Spleen (tissue), 13 donors: ENCODE results near the gene SLC2A2. TPM values are rescaled to one million over a fixed set of nuclear protein-coding genes. Genes with fewer than 3 reads are reported as not detected.

Experiments used
- DNase-seq: peaks from one replicate; pipeline ENCODE4 v3.0.0-alpha.2; 2020
- H3K27ac ChIP-seq, 8 donors: fragments of 200-600 bp; sonication (generic) in 7 of 8; 1 replicate in 4 of 8; 2 replicates in 4 of 8; pipeline versions ENCODE4 v1.5.0 to v1.8.0; 2016 to 2021; ENCODE audit warnings: inconsistent platforms in 4 of 8, mild to moderate bottlenecking in 4 of 8, moderate library complexity in 1 of 8
- H3K27me3 ChIP-seq, 7 donors: fragments of 200-600 bp; sonication (generic) in 6 of 7; replicated peaks in 1 of 7; 1 replicate in 4 of 7; 2 replicates in 3 of 7; pipeline versions ENCODE4 v1.5.0 to v1.8.0; 2016 to 2021; ENCODE audit warnings: inconsistent platforms in 3 of 7, mild to moderate bottlenecking in 1 of 7
- H3K36me3 ChIP-seq, 6 donors: fragments of 200-600 bp; sonication (generic) in 5 of 6; 1 replicate in 4 of 6; 2 replicates in 2 of 6; pipeline versions ENCODE4 v1.5.0 to v1.8.0; 2016 to 2021; ENCODE audit warnings: inconsistent platforms in 2 of 6
- H3K4me1 ChIP-seq, 6 donors: fragments of 200-600 bp; sonication (generic) in 5 of 6; 1 replicate in 3 of 6; 2 replicates in 3 of 6; pipeline versions ENCODE4 v1.5.0 to v1.8.0; 2016 to 2021; ENCODE audit warnings: inconsistent platforms in 3 of 6
- H3K4me3 ChIP-seq, 8 donors: fragments of 200-600 bp; sonication (generic) in 7 of 8; 1 replicate in 4 of 8; 2 replicates in 4 of 8; pipeline versions ENCODE4 v1.5.0 to v1.8.0; 2016 to 2021; ENCODE audit warnings: inconsistent platforms in 4 of 8, mild to moderate bottlenecking in 4 of 8, moderate library complexity in 2 of 8
- H3K9me3 ChIP-seq, 8 donors: fragments of 200-600 bp; sonication (generic) in 7 of 8; 1 replicate in 4 of 8; 2 replicates in 4 of 8; pipeline versions ENCODE4 v1.5.0 to v1.8.0; 2016 to 2021; ENCODE audit warnings: inconsistent platforms in 4 of 8
- CTCF ChIP-seq, 11 experiments: fragments of 200-600 bp in 7 of 11; fragments of 450-650 bp in 4 of 11; sonication (generic) in 4 of 11; IDR thresholded peaks in 8 of 11; conservative IDR thresholded peaks in 3 of 11; 1 replicate in 7 of 11; 2 replicates in 4 of 11; pipeline versions ENCODE4 v1.4.0 to v1.8.0; 2016 to 2021; ENCODE audit warnings: antibody characterized with exemption in 11 of 11, inconsistent platforms in 4 of 11, mild to moderate bottlenecking in 1 of 11
- POLR2A ChIP-seq, 3 donors: fragments of 450-650 bp; IDR thresholded peaks; one replicate each; pipeline ENCODE4 v1.5.1; 2017; ENCODE audit warnings: antibody characterized with exemption in 3 of 3, mild to moderate bottlenecking in 1 of 3
- POLR2AphosphoS5 ChIP-seq, 3 donors: sonication (generic); formaldehyde crosslinking; IDR thresholded peaks; one replicate each; pipeline ENCODE4 v1.5.1; 2017; ENCODE audit warnings: antibody characterized with exemption in 3 of 3
- whole genome bisulfite sequencing, 5 donors: extraction: QIAGEN DNeasy Blood & Tissue Kit in 3 of 5; methylation state at CpG; one replicate each; pipeline versions ENCODE4 v1.1.5 to v1.1.7; 2013 to 2018; 5-methylcytosine and 5-hydroxymethylcytosine counted together
- intact Hi-C: fragments of 100-400 bp; cut with DNase I; formaldehyde crosslinking; loops from one replicate; pipeline ENCODE4 v1.15.0; 2023; ENCODE audit warnings: low total_unique reads
- long read RNA-seq, 2 donors: transcript quantifications; one replicate each; lab custom pipeline, GENCODE V29; 2026
- polyA plus RNA-seq, 3 donors: library from polyadenylated mRNA; stranded (reverse); fragments of 200-250 nt; gene quantifications; one replicate each; pipeline ENCODE4 v1.2.1, GENCODE V29; 2013
- total RNA-seq, 7 donors: library from RNA; depleted of rRNA in 3 of 7; stranded (reverse); fragments of >200 nt in 3 of 7; fragmentation: NEBNext Ultra II Directional in 4 of 7; extraction: Animal tissue kit (Norgen Biotek cat#: 25700) in 4 of 7; gene quantifications; one replicate each; pipeline versions ENCODE4 v1.1.0 to v1.2.1, GENCODE V29; 2016 to 2021
- donor health status: healthy with polysubstance abuse.
- donor health status: DM: no; HTN: no; CAD: no; lungs with moderate emphysema.
- donor health status: DM: no; HTN: no; CAD: no.
- donor health status: Bipolar disorder and iron deficiency.
- donor health status: healthy.
- donor health status: DM: no; HTN: no; CAD: no.
- donor health status: DM: yes; HTN: yes; CAD: no.

SLC2A2 gene
- not detected for total RNA-seq
- polyA plus RNA-seq, result not detected
- long read RNA-seq, donor 1, partial matches to known transcripts, result 0 of 1 reads
- long read RNA-seq, donor 1, other reads (novel, unspliced or antisense), result 0 of 1 reads
- long read RNA-seq, donor 2, result 0 reads

DNA sequence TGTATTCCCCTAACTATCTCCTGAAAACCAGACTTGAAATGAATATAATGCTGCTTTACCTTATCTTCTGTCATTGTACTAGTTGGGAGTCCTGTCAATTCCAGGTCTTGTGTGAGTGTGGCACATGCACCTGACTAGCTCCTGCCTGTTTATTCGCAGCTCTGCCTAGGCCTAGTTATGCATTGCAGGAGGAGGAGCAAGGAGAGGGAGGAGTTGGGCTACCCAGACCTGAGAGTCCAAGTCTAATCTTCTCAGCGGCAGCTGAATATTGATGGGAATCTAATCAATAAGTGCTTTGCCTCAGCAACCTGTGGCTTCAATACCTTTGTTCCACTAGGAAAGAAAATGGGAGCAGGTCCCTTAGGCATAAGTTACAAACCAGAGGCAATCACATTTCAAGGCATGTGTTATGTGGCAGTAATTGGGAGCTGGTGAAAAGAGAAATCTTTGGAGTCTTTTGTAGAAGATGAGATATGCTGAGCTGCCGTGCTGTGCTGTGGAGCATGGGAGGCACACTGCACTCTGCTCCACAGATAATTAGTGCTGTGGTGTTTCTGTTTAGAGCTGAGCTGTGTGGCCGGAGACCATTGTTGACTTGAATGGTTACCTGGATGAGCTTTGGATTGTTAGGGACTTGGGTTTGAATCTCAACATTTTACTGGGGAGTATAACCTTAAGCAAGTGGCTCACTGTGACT is at the start of gene SLC2A2:
Gene SLC2A2, minus strand, starts transcription at position 124 of the 697 bp plus-strand sequence. Its CDS starts 50 bp downstream, at position 74.
- WGBS, 5 donors, result 86 to 97% (median 93%) methylated on average over 4 of the region's 4 CpGs
- Histone ChIP-seq H3K27me3 (peaks cover 0 to 32% (median 0%) of the 10 kb centered on the region in 7 donors), H3K9me3 (no peaks in the 10 kb centered on the region)

DNA sequence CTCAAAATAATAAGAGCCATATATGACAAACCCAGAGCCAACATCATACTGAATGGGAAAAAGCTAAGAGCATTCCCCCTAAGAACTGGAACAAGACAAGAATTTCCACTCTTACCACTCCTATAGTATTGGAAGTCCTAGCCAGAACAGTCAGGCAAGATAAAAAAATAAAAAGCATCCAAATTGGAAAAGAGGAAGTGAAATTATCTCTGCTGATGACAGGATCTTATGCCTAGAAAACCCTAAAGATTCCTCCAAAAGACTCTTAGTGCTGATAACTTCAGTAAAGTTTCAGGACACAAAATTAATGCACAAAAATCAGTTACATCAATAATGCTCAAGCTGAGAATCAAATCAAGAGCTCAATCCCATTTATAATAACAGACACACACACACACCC is 45.9 kb upstream of the SLC2A2 start:
- intact Hi-C loops, result no loop called here

More for the DNA sequence above, at the start of gene SLC2A2:
- Histone ChIP-seq H3K4me1 (peaks cover 0 to 13% (median 5%) of the 10 kb centered on the region in 6 donors), H3K4me3 (no peak within 1 kb of the TSS), H3K27ac (no peak within 1 kb of the TSS), H3K36me3 (no peaks in the 10 kb centered on the region)
- no peak for DNase-seq
- intact Hi-C loops, result no loop called here
- no peak for TF ChIP-seq CTCF (IDR thresholded peaks at IDR 0.05 in 8 of 11, conservative IDR thresholded peaks at IDR 0.05 in 3 of 11)
- no peak for TF ChIP-seq POLR2A (IDR thresholded peaks at IDR 0.05)
- no peak for TF ChIP-seq POLR2AphosphoS5 (IDR thresholded peaks at IDR 0.05)

DNA sequence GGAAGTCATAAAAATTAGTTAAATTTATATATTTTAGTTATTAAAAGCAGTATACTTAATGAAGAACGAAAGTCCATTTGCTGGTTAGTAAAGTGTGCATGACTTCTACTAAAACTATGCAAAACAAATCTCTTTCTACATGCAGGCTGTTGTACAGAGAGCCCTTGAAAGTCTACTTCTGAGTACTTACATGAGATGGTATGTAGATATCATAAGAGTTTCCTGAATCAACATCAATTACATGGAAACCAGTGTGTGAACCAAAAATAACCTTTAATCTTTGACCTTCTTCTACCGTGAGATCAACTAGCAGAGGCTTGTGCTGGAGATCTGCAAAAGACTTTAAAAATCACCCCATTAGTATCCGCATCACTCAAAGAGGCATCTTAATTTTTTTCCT is 42.1 kb upstream of the SLC2A2 start:
- Histone ChIP-seq H3K4me1 (no peaks in the 10 kb centered on the region), H3K9me3 (no peaks in the 10 kb centered on the region), H3K36me3 (peaks cover 0 to 62% (median under 1%) of the 10 kb centered on the region in 6 donors), H3K27ac (no peak overlapping the region), H3K27me3 (no peaks in the 10 kb centered on the region), H3K4me3 (no peak overlapping the region)
- no peak for TF ChIP-seq CTCF (IDR thresholded peaks at IDR 0.05 in 8 of 11, conservative IDR thresholded peaks at IDR 0.05 in 3 of 11)
- TF ChIP-seq POLR2AphosphoS5 (IDR thresholded peaks at IDR 0.05), result no peak
- TF ChIP-seq POLR2A (IDR thresholded peaks at IDR 0.05), result no peak
- no peak for DNase-seq
- WGBS, 5 donors, result 77 to 86% (median 85%) methylated on average over 3 of the region's 3 CpGs
- intact Hi-C loops, result no loop called here

More for the DNA sequence above, 45.9 kb upstream of the SLC2A2 start:
- TF ChIP-seq POLR2AphosphoS5 (IDR thresholded peaks at IDR 0.05), result no peak
- H3K4me1 ChIP-seq, result no peaks in the 10 kb centered on the region
- H3K4me3 ChIP-seq, result no peak overlapping the region
- peaks cover 0 to 26% (median 0%) of the 10 kb centered on the region in 6 donors for H3K36me3 ChIP-seq
- DNase-seq, result no peak
- H3K27me3 ChIP-seq, result no peaks in the 10 kb centered on the region
- H3K27ac ChIP-seq, result no peak overlapping the region
- H3K9me3 ChIP-seq, result no peaks in the 10 kb centered on the region

DNA sequence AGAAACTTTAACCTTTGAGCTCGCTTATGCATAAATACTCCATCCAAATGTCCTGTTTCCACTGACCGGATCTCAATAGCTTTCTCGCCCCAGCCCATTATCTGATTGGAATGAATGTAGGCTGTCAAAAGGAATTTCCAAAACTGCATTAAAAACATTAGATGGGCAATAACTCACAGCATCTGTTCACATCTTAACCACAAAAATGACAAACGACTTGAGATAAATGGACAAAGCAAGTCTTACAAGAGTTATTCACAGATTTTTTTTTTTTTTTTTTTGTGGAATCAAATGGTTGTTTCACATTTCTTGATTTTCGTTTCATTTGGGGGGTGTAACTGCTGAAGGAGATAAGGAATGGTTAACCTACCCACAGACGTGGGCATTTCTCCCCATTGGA is 39.7 kb upstream of the SLC2A2 start:
- DNase-seq, result no peak
- Histone ChIP-seq H3K9me3 (no peaks in the 10 kb centered on the region), H3K36me3 (peaks cover 0 to 66% (median 1%) of the 10 kb centered on the region in 6 donors), H3K4me1 (no peaks in the 10 kb centered on the region), H3K4me3 (no peak overlapping the region), H3K27ac (no peak overlapping the region), H3K27me3 (no peaks in the 10 kb centered on the region)
- intact Hi-C loops, result no loop called here
- TF ChIP-seq POLR2AphosphoS5 (IDR thresholded peaks at IDR 0.05), result no peak
- TF ChIP-seq CTCF (IDR thresholded peaks at IDR 0.05 in 8 of 11, conservative IDR thresholded peaks at IDR 0.05 in 3 of 11), result no peak
- no peak for TF ChIP-seq POLR2A (IDR thresholded peaks at IDR 0.05)
- WGBS, 5 donors, result 85 to 94% (median 90%) methylated on average over 6 of the region's 6 CpGs
